Ovary (tissue), 3 donors: ENCODE data around the gene UCHL1.

Source experiments
- CTCF ChIP-seq, 3 donors: fragments of 450-650 bp in 2 of 3; fragments of 200-600 bp in 1 of 3; IDR thresholded peaks; one replicate each; pipeline versions ENCODE4 v1.5.1 to v1.8.0; 2016 to 2022; ENCODE audit warnings: antibody characterized with exemption in 3 of 3, mild to moderate bottlenecking in 1 of 3
- EP300 ChIP-seq: sonication (generic); formaldehyde crosslinking; IDR thresholded peaks from one replicate; pipeline ENCODE4 v1.6.1; 2017; ENCODE audit warnings: antibody characterized with exemption
- POLR2A ChIP-seq: fragments of 450-650 bp; IDR thresholded peaks from one replicate; pipeline ENCODE4 v1.6.1; 2017; ENCODE audit warnings: antibody characterized with exemption, mild to moderate bottlenecking, moderate library complexity
- donor health status: DM: no; HTN: no; CAD: no.

- TF ChIP-seq CTCF (IDR thresholded peaks at IDR 0.05) (no peak), POLR2A (no peak), EP300 (no peak)
These were observed 41.1 kb downstream of the UCHL1 start for GRCh38 chr4:41297832-41298231.
